ENCODE measurements around the gene UBR4. TPM values are rescaled to one million over a fixed set of nuclear protein-coding genes. Genes with fewer than 3 reads are reported as not detected.

UBR4 gene
- total RNA-seq, 1 donor from 2014 or later = 87.6 TPM

GRCh38 chr1:19138958-19139581, 71.0 kb downstream of the UBR4 start:
- no peak for DNase-seq

- DNase-seq = no peak
Measured at GRCh38 chr1:19138331-19138730, 71.7 kb downstream of the UBR4 start.

GRCh38 chr1:19137158-19137557, 72.9 kb downstream of the UBR4 start:
- no peak for DNase-seq

- DNase-seq = no peak
Measured at GRCh38 chr1:19133360-19133759, 76.7 kb downstream of the UBR4 start.

GRCh38 chr1:19130468-19130867, 79.6 kb downstream of the UBR4 start:
- DNase-seq = no peak

GRCh38 chr1:19128968-19129514, 81.0 kb downstream of the UBR4 start:
- no peak for DNase-seq

- DNase-seq = no peak
Measured at GRCh38 chr1:19124273-19124672, 85.8 kb downstream of the UBR4 start.

GRCh38 chr1:19123837-19124236, 86.2 kb downstream of the UBR4 start:
- DNase-seq = peak; percentile 9

- no peak for DNase-seq
Measured at GRCh38 chr1:19122668-19123067, 87.4 kb downstream of the UBR4 start.

- no peak for DNase-seq
Measured at GRCh38 chr1:19121192-19121591, 88.9 kb downstream of the UBR4 start.

- DNase-seq = no peak
Measured at GRCh38 chr1:19120070-19120469, 90.0 kb downstream of the UBR4 start.

- no peak for DNase-seq
Measured at GRCh38 chr1:19115082-19115808, 94.8 kb downstream of the UBR4 start.

- DNase-seq = peak; percentile 55
Measured at GRCh38 chr1:19113697-19114092, 96.4 kb downstream of the UBR4 start.

- no peak for DNase-seq
Measured at GRCh38 chr1:19112891-19113696, 97.0 kb downstream of the UBR4 start.

- peak; percentile 87 for DNase-seq
Measured at GRCh38 chr1:19110257-19110927, 99.7 kb downstream of the UBR4 start.

GRCh38 chr1:19109545-19109944, 100.5 kb downstream of the UBR4 start:
- no peak for DNase-seq

GRCh38 chr1:19101244-19101643, 108.8 kb downstream of the UBR4 start:
- no peak for DNase-seq

- DNase-seq = no peak
Measured at GRCh38 chr1:19100028-19100427, 110.0 kb downstream of the UBR4 start.

GRCh38 chr1:19096990-19097389, 113.1 kb downstream of the UBR4 start:
- DNase-seq = no peak

GRCh38 chr1:19096036-19096833, 113.8 kb downstream of the UBR4 start:
- peak; percentile 41 for DNase-seq

- DNase-seq = peak; percentile 95
Measured at GRCh38 chr1:19091196-19091953, 118.7 kb downstream of the UBR4 start.

Measured in tongue (tissue), 2 donors.